H1 (cell line): Measurements from ENCODE around the gene BORCS8. TPM values are rescaled to one million over a fixed set of nuclear protein-coding genes. Genes with fewer than 3 reads are reported as not detected.
A peak's percentile ranks its signal among the peaks of the same experiment; 100 is the strongest.

ENCODE experiments used
- CTCF ChIA-PET: fragments of 300-600 bp; sonication (Branson Sonifier 250); formaldehyde crosslinking; loops from one replicate; lab custom pipeline; 2021; ENCODE audit not compliant: partially characterized antibody; lab: Charles Lee
- POLR2A ChIA-PET: fragments of 300-600 bp; sonication (Branson Sonifier 250); formaldehyde crosslinking; loops from one replicate; lab custom pipeline; 2021; ENCODE audit warnings: inconsistent platforms; ENCODE audit not compliant: partially characterized antibody; lab: Charles Lee
- DNase-seq, 2 experiments: peaks; one replicate each; pipeline versions ENCODE4 v3.0.0 to v3.0.0-alpha.2; 2010 to 2022; ENCODE audit warnings: low spot score in 2 of 2, low read depth in 1 of 2, mixed read lengths in 1 of 2
- FAIRE-seq: peaks from 2 replicates; lab custom pipeline; 2011; peaks lifted over from hg19 to GRCh38; lab: Jason Lieb, UNC
- H2AFZ ChIP-seq: 2 replicates; pipeline ENCODE4 v1.8.1; 2012; ENCODE audit warnings: low read length, inconsistent platforms
- H2AK5ac ChIP-seq: 2 replicates; pipeline ENCODE4 v1.6.1; 2013; ENCODE audit warnings: low read depth, low read length
- H2BK120ac ChIP-seq: replicated peaks from 2 replicates; pipeline ENCODE3; 2013; ENCODE audit warnings: low read depth, low read length, inconsistent platforms
- H2BK12ac ChIP-seq: 2 replicates; pipeline ENCODE4 v1.6.1; 2013; ENCODE audit warnings: low read depth, low read length
- H2BK15ac ChIP-seq: 2 replicates; pipeline ENCODE4 v1.6.1; 2013; ENCODE audit warnings: low read length
- H2BK20ac ChIP-seq: 2 replicates; pipeline ENCODE4 v1.6.1; 2013; ENCODE audit warnings: low read length
- H2BK5ac ChIP-seq: 2 replicates; pipeline ENCODE4 v1.6.1; 2013; ENCODE audit warnings: low read depth, low read length
- H3K14ac ChIP-seq: 2 replicates; pipeline ENCODE4 v1.6.1; 2013; ENCODE audit warnings: inconsistent platforms; ENCODE audit not compliant: insufficient read length
- H3K18ac ChIP-seq: 2 replicates; pipeline ENCODE4 v1.6.1; 2013; ENCODE audit warnings: low read length; ENCODE audit errors: extremely low read depth
- H3K23ac ChIP-seq: 2 replicates; pipeline ENCODE4 v1.6.1; 2013; ENCODE audit warnings: inconsistent platforms; ENCODE audit not compliant: insufficient read length
- H3K23me2 ChIP-seq: 2 replicates; pipeline ENCODE4 v1.6.1; 2013; ENCODE audit warnings: low read depth, low read length
- H3K27ac ChIP-seq: 2 replicates; pipeline ENCODE4 v1.6.1; 2011; ENCODE audit warnings: low read depth, low read length, inconsistent platforms
- H3K27me3 ChIP-seq, 4 experiments: replicated peaks in 1 of 4; 1 replicate in 1 of 4; 2 replicates in 3 of 4; pipeline versions ENCODE4 v1.6.1 to v1.8.1; 2011 to 2013; ENCODE audit warnings: low read length in 3 of 4, mild to moderate bottlenecking in 3 of 4, inconsistent platforms in 2 of 4, mixed read lengths in 2 of 4, moderate library complexity in 1 of 4; ENCODE audit not compliant: control insufficient read depth in 3 of 4, insufficient read depth in 3 of 4; ENCODE audit errors: extremely low read depth in 1 of 4
- H3K36me3 ChIP-seq, 4 experiments: 2 replicates each; pipeline versions ENCODE4 v1.6.1 to v1.8.1; 2011 to 2013; ENCODE audit warnings: mild to moderate bottlenecking in 4 of 4, low read length in 3 of 4, moderate library complexity in 2 of 4, control low read depth in 1 of 4, inconsistent platforms in 1 of 4; ENCODE audit not compliant: insufficient read depth in 4 of 4, control insufficient read depth in 2 of 4
- H3K4ac ChIP-seq: replicated peaks from 2 replicates; pipeline ENCODE3; 2013; ENCODE audit warnings: low read length, low read depth, mixed read lengths, inconsistent platforms; ENCODE audit not compliant: insufficient read length
- H3K4me1 ChIP-seq, 4 experiments: replicated peaks in 1 of 4; 1 replicate in 1 of 4; 2 replicates in 3 of 4; pipeline versions ENCODE4 v1.6.1 to v1.8.1; 2011 to 2013; ENCODE audit warnings: low read length in 3 of 4, inconsistent platforms in 2 of 4, mixed read lengths in 1 of 4; ENCODE audit not compliant: insufficient read depth in 4 of 4, control insufficient read depth in 3 of 4
- H3K4me2 ChIP-seq, 2 experiments: 2 replicates each; pipeline versions ENCODE4 v1.6.1 to v1.8.1; 2011 to 2013; ENCODE audit warnings: low read depth in 2 of 2, low read length in 2 of 2, control low read depth in 1 of 2, inconsistent platforms in 1 of 2, mild to moderate bottlenecking in 1 of 2; ENCODE audit not compliant: insufficient read depth in 1 of 2
- H3K4me3 ChIP-seq, 4 experiments: fragments of 200-600, 300-600 bp in 1 of 4; sonication (generic), shearing (Covaris generic), sonication (Bioruptor Twin) in 1 of 4; 2 replicates each; pipeline versions ENCODE4 v1.5.1 to v1.8.1; 2011 to 2016; ENCODE audit warnings: low read length in 4 of 4, low read depth in 3 of 4, control low read depth in 2 of 4, inconsistent platforms in 2 of 4, mild to moderate bottlenecking in 2 of 4, mixed read lengths in 1 of 4, moderate library complexity in 1 of 4; ENCODE audit not compliant: insufficient read depth in 2 of 4; ENCODE audit errors: extremely low read depth in 1 of 4
- H3K56ac ChIP-seq: replicated peaks from 2 replicates; pipeline ENCODE3; 2013; ENCODE audit warnings: low read depth, mild to moderate bottlenecking, mixed read lengths, low read length, inconsistent platforms; ENCODE audit not compliant: insufficient read length
- H3K79me1 ChIP-seq: 2 replicates; pipeline ENCODE4 v1.6.1; 2013; ENCODE audit warnings: low read depth, low read length, control low read depth
- H3K79me2 ChIP-seq, 2 experiments: 2 replicates each; pipeline versions ENCODE4 v1.6.1 to v1.8.1; 2012 to 2013; ENCODE audit warnings: low read length in 2 of 2, mild to moderate bottlenecking in 2 of 2, inconsistent platforms in 1 of 2; ENCODE audit not compliant: insufficient read depth in 2 of 2, control insufficient read depth in 1 of 2
- H3K9ac ChIP-seq, 4 experiments: replicated peaks in 1 of 4; 1 replicate in 1 of 4; 2 replicates in 3 of 4; pipeline versions ENCODE4 v1.6.1 to v1.8.1; 2011 to 2013; ENCODE audit warnings: low read depth in 3 of 4, low read length in 3 of 4, control low read depth in 2 of 4, mild to moderate bottlenecking in 2 of 4, moderate library complexity in 2 of 4, inconsistent platforms in 1 of 4; ENCODE audit errors: extremely low read depth in 1 of 4
- H3K9me3 ChIP-seq, 2 experiments: 2 replicates each; pipeline versions ENCODE4 v1.6.1 to v1.8.1; 2012 to 2013; ENCODE audit warnings: mild to moderate bottlenecking in 2 of 2, moderate library complexity in 2 of 2, control low read depth in 1 of 2, inconsistent platforms in 1 of 2, low read depth in 1 of 2, low read length in 1 of 2, mixed read lengths in 1 of 2; ENCODE audit not compliant: insufficient read depth in 2 of 2
- H4K20me1 ChIP-seq, 2 experiments: replicated peaks in 1 of 2; 2 replicates each; pipeline versions ENCODE3 to v1.8.1; 2011 to 2013; ENCODE audit warnings: inconsistent platforms in 2 of 2, low read length in 2 of 2, mild to moderate bottlenecking in 1 of 2; ENCODE audit not compliant: insufficient read depth in 2 of 2, control insufficient read depth in 1 of 2
- H4K5ac ChIP-seq: 2 replicates; pipeline ENCODE4 v1.6.1; 2013; ENCODE audit warnings: low read length, low read depth, mixed read lengths, inconsistent platforms; ENCODE audit not compliant: insufficient read length
- H4K8ac ChIP-seq: 2 replicates; pipeline ENCODE4 v1.8.0; 2013; ENCODE audit warnings: mild to moderate bottlenecking, moderate library complexity, low read length, inconsistent platforms; ENCODE audit not compliant: insufficient read depth; ENCODE audit errors: extremely low read depth
- H4K91ac ChIP-seq: replicated peaks from 2 replicates; pipeline ENCODE3; 2013; ENCODE audit warnings: low read length, mixed read lengths, inconsistent platforms; ENCODE audit not compliant: insufficient read length
- KDM1A ChIP-seq: fragments of 200-600, 300-600 bp; sonication (generic); IDR thresholded peaks from 2 replicates; pipeline ENCODE4 v1.7.1; 2016; ENCODE audit warnings: mild to moderate bottlenecking, low read length, borderline replicate concordance
- RBBP5 ChIP-seq: IDR thresholded peaks from 2 replicates; pipeline ENCODE4 v1.7.1; 2012; ENCODE audit warnings: low read depth, mild to moderate bottlenecking, inconsistent platforms, low read length, moderate library complexity, borderline replicate concordance
- WGBS, 2 experiments: shearing (Covaris generic) in 1 of 2; methylation state at CpG; one replicate each; pipeline versions ENCODE4 v1.1.6 to v1.1.7; 2013 to 2015; ENCODE audit warnings: low lambda C conversion rate in 2 of 2, mixed read lengths in 2 of 2, inconsistent platforms in 1 of 2, low coverage in 1 of 2, missing lambda C conversion rate in 1 of 2; ENCODE audit not compliant: insufficient replicate concordance in 2 of 2, insufficient coverage in 1 of 2, insufficient read length in 1 of 2; ENCODE audit errors: extremely low coverage in 1 of 2, missing lambda C conversion rate in 1 of 2; 5-methylcytosine and 5-hydroxymethylcytosine counted together
- polyA plus RNA-seq, 7 experiments: library from polyadenylated mRNA; depleted of rRNA in 3 of 7; stranded (reverse) in 5 of 7; unstranded in 2 of 7; fragments of >200 nt in 5 of 7; fragments of 200-250 nt in 2 of 7; gene quantifications; 1 replicate in 5 of 7; 2 replicates in 1 of 7; 4 replicates in 1 of 7; pipeline versions ENCODE4 v1.2.1 to v1.2.3, GENCODE V29; 2011 to 2013; ENCODE audit warnings: missing spikeins in 2 of 7, mixed read lengths in 2 of 7
- total RNA-seq: library from RNA; stranded (reverse); fragmentation: NEBNext Ultra II Directional; extraction: Animal tissue kit (Norgen Biotek cat#: 25700); gene quantifications from 2 replicates; pipeline ENCODE4 v1.2.1, GENCODE V29; 2021

Gene BORCS8
- total and polyA plus RNA-seq, 2 of the 8 experiments (the other 6 are each of a cell fraction or from before 2014, with no cell fraction given): 15.0 to 15.9 TPM

GRCh38 chr19:19205416-19206410 lies 13.8 kb upstream of the BORCS8 start:
- Histone ChIP-seq H3K4me2 (no peak overlapping the region), H3K27ac (no peak overlapping the region)
- CTCF ChIA-PET: interaction anchor here (0.6 to 1.8 kb wide), 8 partner anchors 9 to 58 kb away, joined by 3 to 6 read pairs (median 3); no protein-coding TSS in a partner anchor

More at GRCh38 chr19:19205416-19206410, 13.8 kb upstream of the BORCS8 start:
- FAIRE-seq: no peak
- Histone ChIP-seq H2BK20ac (no peak overlapping the region), H2AFZ (no peak overlapping the region), H3K14ac (no peak overlapping the region), H4K91ac (no peak overlapping the region), H3K23me2 (peaks cover 11% of the 10 kb centered on the region), H4K8ac (no peak overlapping the region), H2BK5ac (no peak overlapping the region), H3K79me2 (no peaks in the 10 kb centered on the region), H3K27me3 (peaks cover 0 to 41% (median 39%) of the 10 kb centered on the region in 4 experiments; a peak in 6 of 7 replicates), H2AK5ac (no peak overlapping the region), H4K20me1 (peaks cover 2 to 14% of the 10 kb centered on the region in 2 experiments), H3K4ac (no peak overlapping the region), H3K18ac (no peak overlapping the region), H3K79me1 (no peaks in the 10 kb centered on the region; the same call in 1 of the 2 replicates), H4K5ac (no peak overlapping the region), H3K4me1 (peaks cover 0 to 6% (median 0%) of the 10 kb centered on the region in 4 experiments; a peak in 2 of 7 replicates), H3K4me3 (no peak overlapping the region), H3K56ac (no peak overlapping the region), H3K9ac (no peak overlapping the region), H2BK12ac (no peak overlapping the region), H3K23ac (no peak overlapping the region), H2BK120ac (no peak overlapping the region), H2BK15ac (no peak overlapping the region), H3K36me3 (peaks cover 0 to 10% (median 0%) of the 10 kb centered on the region in 4 experiments; a peak in 1 of 8 replicates), H3K9me3 (no peaks in the 10 kb centered on the region)
- TF ChIP-seq KDM1A (0 out of 2 replicates have a peak, but pooled peaks have one; percentile 16), RBBP5 (no peak)
- 84% methylated on average over 14 of the region's 14 CpGs; no CpG with 5 or more reads in 1 of the 2 experiments for WGBS, 2 experiments
- DNase-seq: no peak
- POLR2A ChIA-PET: interaction anchor here (0.6 to 5.9 kb wide), 7 partner anchors 8 to 24 kb away, joined by 3 to 45 read pairs (median 4); partner anchors contain the start of genes BORCS8, NCAN and RFXANK
